GM13977 (cell line): ENCODE results near the gene DENND1B.

Experiments used
- DNase-seq: peaks from one replicate; pipeline ENCODE4 v3.0.0; 2012; ENCODE audit warnings: low spot score
- CTCF ChIP-seq: IDR thresholded peaks from 2 replicates; pipeline ENCODE4 v1.5.1; 2012; ENCODE audit warnings: mild to moderate bottlenecking, control low read depth; ENCODE audit not compliant: insufficient read depth; ENCODE audit errors: extremely low read depth, missing control alignments
- in situ Hi-C: fragments of 300-500 bp; cut with MboI; formaldehyde crosslinking; loops from one replicate; pipeline ENCODE4 v1.12.0; 2022; ENCODE audit warnings: low sequenced_read_pairs, low pct_unique_long_range_greater_than_20kb, mixed read lengths, inconsistent platforms; ENCODE audit not compliant: unreplicated experiment

Gene DENND1B

DNA sequence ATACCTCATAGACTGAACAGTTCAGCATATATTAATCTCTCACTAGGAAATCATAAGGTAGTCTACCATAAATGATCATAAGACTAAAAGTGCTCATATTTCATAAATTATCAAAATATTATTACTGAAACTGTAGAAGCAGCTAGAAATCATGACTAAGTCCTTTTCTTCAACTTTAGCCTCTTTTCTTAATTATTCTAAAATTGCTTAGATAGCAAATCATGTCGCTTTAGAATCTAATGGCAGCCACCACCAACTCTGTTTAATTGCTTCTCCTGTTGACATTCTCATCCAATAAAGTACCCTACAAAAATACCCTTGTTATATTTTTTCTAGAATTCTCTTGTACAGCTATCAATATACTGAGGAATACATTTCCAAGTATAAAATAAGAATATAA lies 102.9 kb downstream of the DENND1B start:
- no peak for TF ChIP-seq CTCF
- no peak for DNase-seq
- in situ Hi-C loops, result no loop called here

DNA sequence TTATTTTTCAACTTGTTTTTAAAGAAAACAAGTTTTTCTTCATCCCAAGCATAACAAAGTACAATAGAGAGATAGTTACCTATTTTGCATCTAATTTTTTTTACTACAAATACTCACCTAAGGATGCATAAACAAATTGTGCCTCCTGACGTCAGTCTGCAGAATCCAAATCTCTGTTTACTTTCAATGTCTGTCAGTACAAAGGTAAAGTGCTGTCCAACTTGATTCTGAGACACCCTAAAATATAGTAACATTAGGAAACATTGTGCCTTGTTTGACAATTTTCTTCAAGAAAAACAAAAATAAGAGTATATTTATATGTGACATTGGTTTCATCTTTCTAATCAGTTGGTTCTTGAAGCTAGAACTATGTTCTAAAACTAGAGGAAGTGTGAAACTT lies 103.4 kb downstream of the DENND1B start:
- in situ Hi-C loops, result no loop called here
- no peak for TF ChIP-seq CTCF
- no peak for DNase-seq

DNA sequence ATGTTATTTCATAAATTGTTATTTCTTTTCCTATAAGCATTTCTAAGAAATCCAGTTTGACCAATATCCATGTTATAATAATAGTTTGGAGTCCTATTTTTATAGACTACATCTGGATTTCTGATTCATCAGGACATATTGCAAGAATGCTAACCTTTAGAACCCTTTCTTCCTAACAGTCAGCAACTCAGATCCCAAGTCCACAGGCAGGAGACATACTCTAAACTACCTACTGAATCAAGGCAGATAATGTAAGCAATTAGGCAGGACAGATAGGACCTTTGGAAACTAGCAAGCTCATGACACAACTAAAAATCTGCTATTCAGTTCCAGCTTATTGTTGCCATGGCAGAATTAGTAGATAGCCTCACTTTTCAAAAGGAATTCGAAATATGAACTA lies 104.1 kb downstream of the DENND1B start:
- DNase-seq, result no peak
- no peak for TF ChIP-seq CTCF
- in situ Hi-C loops, result no loop called here

DNA sequence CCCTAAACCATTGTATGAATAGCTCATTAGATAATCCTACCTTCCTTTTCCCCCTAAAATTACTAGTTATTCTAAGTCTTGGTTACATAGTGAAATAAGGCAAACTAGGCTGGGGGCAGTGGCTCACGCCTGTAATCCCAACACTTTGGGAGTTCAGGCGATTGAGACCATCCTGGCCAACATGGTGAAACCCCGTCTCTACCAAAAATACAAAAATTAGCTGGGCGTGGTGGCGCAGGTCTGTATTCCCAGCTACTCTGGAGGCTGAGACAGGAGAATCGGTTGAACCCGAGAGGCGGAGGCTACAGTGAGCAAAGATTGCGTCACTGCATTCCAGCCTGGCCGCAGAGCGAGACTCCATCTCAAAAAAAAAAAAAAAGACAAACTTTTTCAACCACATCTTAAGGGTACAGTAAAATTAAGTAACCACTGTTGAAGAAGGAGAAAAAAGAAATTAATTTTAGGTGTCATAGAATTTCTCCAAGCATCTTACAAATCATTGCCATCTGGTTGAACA lies 108.5 kb downstream of the DENND1B start:
- DNase-seq, result no peak
- in situ Hi-C loops, result no loop called here
- no peak for TF ChIP-seq CTCF

- in situ Hi-C loops, result no loop called here
- TF ChIP-seq CTCF, result no peak
- no peak for DNase-seq
Measured at GRCh38 chr1:197664391-197664790, 110.9 kb downstream of the DENND1B start.

- DNase-seq, result no peak
- no peak for TF ChIP-seq CTCF
- in situ Hi-C loops, result no loop called here
Measured at GRCh38 chr1:197663162-197663953, 111.9 kb downstream of the DENND1B start.
